Measurements from ENCODE around the gene TXNRD1.
"Not testable (repeated sequence)": the region's sequence is repeated elsewhere in the genome, so short reads cannot be mapped to it uniquely, and the experiment has no call there.

TXNRD1 gene

DNA sequence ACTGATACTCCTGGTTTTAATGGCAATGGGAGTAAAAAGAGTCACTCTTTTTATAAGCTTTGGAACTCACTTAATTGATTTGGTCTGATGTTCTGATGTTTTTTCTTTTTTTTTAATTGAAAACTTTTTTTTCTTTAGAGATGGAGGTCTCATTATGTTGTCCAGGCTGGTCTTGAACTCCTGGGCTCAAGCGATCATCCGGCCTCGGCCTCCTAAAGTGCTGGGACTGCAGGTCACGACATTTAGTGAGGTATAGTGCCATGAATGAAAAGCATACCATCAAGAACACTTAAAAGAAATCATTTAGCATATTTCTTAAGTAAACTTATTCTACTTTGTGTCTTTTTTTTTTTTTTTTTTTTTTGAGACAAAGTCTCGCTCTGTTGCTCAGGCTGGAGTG is 75.3 kb downstream of the TXNRD1 start:
- no peak for DNase-seq
- in situ Hi-C loops (cut with MboI; ENCODE audit: low pct_unique_long_range_greater_than_20kb, low sequenced_read_pairs): no loop called here

- in situ Hi-C loops (cut with MboI; ENCODE audit: low pct_unique_long_range_greater_than_20kb, low sequenced_read_pairs): no loop called here
- no peak for DNase-seq
Measured at GRCh38 chr12:104291867-104292524, 76.4 kb downstream of the TXNRD1 start.

DNA sequence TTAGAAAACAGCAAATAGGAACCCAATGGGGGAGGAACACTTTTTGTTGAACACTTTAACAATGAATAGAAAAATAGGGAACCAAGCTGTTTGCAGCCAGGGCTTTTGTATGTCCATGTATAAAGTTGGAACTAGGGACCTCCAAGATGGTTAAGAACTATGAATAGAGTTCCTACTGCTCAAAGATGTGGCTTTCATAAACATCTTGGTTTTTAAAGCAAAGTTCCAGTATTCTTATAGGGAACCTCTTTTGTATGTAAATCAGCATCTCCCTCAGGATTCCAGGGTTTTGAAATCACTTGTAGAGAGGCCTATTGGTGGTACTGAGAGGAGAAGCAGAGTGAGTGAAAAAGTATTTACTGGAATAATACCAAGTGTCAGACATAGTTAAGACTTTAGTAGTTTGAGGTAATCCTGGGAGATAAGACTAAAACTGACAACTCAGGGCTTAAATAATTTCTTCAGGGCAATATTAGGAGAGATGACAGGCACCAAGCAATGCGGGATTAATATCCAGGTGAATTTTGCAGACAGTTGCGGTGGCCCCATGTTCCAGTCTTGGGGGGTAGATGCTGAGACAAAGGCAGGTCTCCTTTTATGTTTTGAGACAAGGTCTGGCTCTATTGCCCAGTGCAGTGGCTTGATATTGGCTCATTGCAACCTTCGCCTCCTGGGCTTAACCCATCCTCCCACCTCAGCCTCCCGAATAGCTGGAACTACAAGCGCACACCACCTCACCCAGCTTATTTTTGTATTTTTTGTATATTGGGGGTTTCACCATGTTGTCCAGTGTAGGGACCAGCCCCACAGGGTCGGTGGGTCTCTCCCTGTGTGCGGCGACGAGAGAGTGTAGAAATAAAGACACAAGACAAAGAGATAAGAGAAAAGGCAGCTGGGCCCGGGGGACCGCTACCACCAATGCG is 77.6 kb downstream of the TXNRD1 start:
- no peak for DNase-seq
- in situ Hi-C loops (cut with MboI; ENCODE audit: low pct_unique_long_range_greater_than_20kb, low sequenced_read_pairs): no loop called here

DNA sequence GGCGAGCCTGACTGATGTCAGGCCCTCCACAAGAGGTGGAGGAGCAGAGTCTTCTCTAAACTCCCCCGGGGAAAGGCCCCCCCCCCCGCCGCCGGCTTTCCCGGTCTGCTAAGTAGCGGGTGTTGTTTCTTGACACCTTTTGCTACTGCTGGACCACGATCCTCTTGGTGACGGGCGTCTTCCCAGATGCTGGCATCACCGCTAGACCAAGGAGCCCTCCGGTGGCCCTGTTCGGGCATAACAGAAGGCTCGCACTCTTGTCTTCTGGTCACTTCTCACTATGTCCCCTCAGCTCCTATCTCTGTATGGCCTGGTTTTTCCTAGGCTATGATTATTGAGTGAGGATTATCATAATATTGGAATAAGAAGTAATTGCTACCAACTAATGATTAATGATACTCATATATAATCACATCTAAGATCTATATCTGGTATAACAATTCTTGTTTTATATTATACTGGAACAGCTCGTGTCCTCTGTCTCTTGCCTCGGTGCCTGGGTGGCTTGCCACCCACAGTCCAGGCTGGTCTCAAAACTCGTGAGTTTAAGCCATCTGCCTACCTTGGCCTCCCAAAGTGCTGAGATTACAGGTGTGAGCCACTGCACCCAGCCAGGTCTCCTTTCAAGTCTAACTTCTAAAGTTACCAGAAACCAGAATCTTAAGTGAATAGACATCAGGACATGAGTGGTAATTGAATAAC is 78.7 kb downstream of the TXNRD1 start:
- in situ Hi-C loops (cut with MboI; ENCODE audit: low pct_unique_long_range_greater_than_20kb, low sequenced_read_pairs): not testable (repeated sequence)
- peak; percentile 26 for DNase-seq

DNA sequence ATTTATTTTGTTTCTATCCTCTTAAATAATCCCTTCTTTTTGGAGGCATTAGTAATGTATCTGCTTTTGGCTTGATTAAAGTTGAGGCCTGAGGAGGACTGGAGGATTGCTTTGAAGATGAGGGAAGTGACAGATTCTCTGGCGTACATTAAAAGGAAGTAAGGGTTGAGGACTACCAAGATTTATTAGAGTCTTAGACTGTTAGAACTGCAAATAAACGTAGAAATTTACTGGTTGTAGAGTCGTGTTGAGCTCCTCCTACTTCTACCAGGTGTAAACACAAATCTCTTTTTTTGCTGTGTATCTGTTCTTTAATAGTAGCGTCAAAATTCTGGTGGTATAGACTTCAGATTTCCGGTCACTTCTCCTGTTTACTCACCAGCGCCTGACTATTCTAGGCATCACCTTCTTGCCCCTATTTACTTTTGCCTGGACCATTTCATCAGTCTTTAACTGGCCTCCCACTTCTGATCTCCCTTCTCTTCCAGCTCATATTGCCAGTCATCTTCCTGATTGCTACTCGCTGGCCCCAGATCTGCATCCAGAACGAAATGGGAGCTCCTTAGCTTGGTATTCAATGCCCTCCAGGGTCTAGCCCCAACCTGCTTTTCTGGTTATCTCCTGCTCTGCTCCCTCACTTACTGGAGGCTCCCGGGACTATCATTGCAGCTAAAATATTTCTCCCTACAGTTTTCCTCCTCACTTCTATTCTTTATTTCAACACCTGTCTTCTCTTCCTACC is 79.5 kb downstream of the TXNRD1 start:
- DNase-seq: no peak
- in situ Hi-C loops (cut with MboI; ENCODE audit: low pct_unique_long_range_greater_than_20kb, low sequenced_read_pairs): no loop called here

GRCh38 chr12:104295954-104296353 is 80.4 kb downstream of the TXNRD1 start:
- in situ Hi-C loops (cut with MboI; ENCODE audit: low pct_unique_long_range_greater_than_20kb, low sequenced_read_pairs): no loop called here
- DNase-seq: no peak

DNA sequence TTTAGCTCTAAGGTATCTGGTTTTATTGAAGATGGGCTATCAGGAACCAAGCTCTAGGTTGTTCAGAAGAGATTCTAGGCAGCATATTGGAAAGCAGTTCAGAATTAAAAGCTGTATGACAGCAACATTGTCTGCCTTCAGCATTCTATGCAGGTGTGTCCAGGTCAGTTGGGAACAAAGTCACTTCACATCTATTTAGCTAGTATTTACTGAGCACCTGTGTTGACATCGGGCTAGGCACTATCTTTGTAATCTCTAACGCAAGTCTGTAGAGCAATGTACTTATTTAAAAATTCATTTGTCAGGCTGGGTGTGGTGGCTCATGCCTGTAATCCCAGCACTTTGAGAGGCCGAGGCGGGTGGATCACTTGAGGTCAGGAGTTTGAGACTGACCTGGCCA is 81.1 kb downstream of the TXNRD1 start:
- no peak for DNase-seq
- in situ Hi-C loops (cut with MboI; ENCODE audit: low pct_unique_long_range_greater_than_20kb, low sequenced_read_pairs): no loop called here

GRCh38 chr12:104297477-104298113 is 82.0 kb downstream of the TXNRD1 start:
- DNase-seq: no peak
- in situ Hi-C loops (cut with MboI; ENCODE audit: low pct_unique_long_range_greater_than_20kb, low sequenced_read_pairs): no loop called here

- in situ Hi-C loops (cut with MboI; ENCODE audit: low pct_unique_long_range_greater_than_20kb, low sequenced_read_pairs): no loop called here
- no peak for DNase-seq
Measured at GRCh38 chr12:104299842-104300481, 84.4 kb downstream of the TXNRD1 start.

- DNase-seq: no peak
- in situ Hi-C loops (cut with MboI; ENCODE audit: low pct_unique_long_range_greater_than_20kb, low sequenced_read_pairs): no loop called here
Measured at GRCh38 chr12:104303538-104304151, 88.1 kb downstream of the TXNRD1 start, which contains the start of gene EID3. TSS of gene EID3 (plus strand) at chr12:104303739. CDS start at chr12:104303935, 196 bp downstream.

DNA sequence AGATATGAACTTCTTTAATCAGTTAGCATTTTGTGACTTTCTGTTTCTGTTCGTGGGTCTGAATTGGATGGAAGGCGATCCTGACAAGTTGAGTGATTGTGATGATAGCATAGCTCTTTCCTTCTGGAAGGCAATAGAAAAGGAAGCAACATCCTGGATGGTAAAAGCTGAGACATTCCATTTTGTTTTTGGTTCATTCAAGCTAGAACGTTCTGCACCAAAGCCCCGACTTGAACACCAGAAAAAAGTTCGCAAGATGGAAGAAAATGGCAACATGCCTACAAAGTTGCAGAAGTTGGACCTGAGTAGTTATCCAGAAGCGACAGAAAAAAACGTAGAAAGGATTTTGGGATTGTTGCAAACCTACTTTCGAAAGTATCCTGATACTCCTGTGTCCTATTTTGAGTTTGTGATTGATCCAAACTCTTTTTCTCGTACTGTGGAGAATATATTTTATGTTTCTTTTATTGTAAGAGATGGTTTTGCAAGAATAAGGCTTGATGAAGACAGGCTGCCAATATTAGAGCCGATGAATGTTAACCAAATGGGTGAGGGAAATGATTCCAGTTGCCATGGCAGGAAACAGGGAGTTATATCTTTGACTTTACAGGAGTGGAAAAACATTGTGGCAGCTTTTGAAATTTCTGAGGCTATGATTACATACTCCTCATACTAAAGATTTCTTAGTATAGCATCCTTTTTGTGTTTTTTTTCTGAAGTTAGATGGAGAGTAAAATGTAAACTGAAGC is 88.9 kb downstream of the TXNRD1 start:
- in situ Hi-C loops (cut with MboI; ENCODE audit: low pct_unique_long_range_greater_than_20kb, low sequenced_read_pairs): no loop called here
- DNase-seq: no peak

DNA sequence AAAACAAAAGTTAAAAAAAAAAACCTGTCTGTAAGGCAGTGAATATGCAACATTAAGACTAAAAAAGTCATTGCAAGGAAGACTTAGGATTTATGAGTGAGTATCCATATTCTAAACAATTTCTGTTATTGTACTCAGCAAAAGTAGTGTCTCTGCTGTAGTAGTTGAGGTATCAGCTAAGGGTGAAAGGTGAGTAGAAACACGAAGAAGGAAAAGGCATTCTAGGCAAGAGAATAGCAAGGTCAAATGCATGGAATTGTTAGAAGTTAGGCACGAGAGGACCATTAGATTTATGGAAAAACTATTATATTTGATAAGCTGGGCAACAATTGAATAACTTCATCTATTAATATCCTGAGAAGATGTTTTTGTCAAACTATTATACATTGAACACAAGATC is 89.8 kb downstream of the TXNRD1 start:
- DNase-seq: no peak
- in situ Hi-C loops (cut with MboI; ENCODE audit: low pct_unique_long_range_greater_than_20kb, low sequenced_read_pairs): no loop called here

DNA sequence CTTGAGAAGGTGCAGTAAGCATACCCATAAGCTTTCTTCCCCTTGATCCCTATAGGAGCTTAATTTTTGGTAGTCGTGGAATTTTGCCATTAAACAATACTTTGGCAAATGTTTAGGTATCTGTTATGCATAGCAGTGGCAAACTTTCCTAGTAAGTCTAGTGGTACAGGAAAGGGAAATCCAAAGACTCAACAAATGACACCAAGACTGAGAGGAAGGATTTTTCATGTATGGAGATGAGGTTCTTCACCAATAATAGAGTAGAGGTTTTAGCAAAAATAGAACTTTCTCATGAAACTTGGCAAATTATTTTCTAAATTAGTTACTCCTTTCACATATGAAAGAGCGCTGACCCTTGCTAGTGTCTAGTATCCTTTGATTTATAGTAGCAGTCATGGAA is 90.8 kb downstream of the TXNRD1 start:
- in situ Hi-C loops (cut with MboI; ENCODE audit: low pct_unique_long_range_greater_than_20kb, low sequenced_read_pairs): no loop called here
- DNase-seq: no peak

DNA sequence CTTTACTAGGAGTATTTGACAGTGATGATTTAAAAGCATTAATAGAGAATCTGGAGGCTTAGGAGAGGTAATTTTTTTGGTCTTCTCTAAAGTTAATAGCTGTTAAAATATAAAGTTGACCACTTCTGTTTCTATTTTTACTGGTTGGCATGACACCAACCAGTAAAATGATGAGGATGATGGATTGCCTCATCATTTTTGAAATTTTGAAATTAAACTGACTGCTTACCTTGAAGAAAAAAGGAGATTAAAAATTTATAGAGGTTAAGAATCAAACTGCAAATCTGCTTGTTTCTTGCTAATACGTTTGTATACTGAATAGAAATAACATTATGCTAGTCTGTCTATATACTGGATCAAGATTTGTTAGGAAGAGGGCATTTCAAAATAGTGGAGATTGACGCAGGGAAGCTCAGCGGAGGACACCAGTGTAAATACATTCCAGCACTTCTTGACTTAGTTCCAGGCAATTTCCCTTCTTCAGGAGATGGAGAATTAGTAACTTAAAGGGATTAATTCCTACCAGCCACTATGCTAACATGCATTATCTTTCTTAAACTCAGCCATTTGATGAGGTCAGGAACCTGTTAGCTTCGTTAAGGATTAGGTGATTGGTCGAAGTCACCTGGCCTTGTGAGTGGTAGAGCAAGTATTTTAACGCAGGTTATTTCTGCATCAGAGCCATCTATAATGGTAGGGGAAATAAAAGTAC is 91.5 kb downstream of the TXNRD1 start:
- DNase-seq: no peak
- in situ Hi-C loops (cut with MboI; ENCODE audit: low pct_unique_long_range_greater_than_20kb, low sequenced_read_pairs): no loop called here

GRCh38 chr12:104307655-104308000 is 92.0 kb downstream of the TXNRD1 start:
- no peak for DNase-seq
- in situ Hi-C loops (cut with MboI; ENCODE audit: low pct_unique_long_range_greater_than_20kb, low sequenced_read_pairs): no loop called here

DNA sequence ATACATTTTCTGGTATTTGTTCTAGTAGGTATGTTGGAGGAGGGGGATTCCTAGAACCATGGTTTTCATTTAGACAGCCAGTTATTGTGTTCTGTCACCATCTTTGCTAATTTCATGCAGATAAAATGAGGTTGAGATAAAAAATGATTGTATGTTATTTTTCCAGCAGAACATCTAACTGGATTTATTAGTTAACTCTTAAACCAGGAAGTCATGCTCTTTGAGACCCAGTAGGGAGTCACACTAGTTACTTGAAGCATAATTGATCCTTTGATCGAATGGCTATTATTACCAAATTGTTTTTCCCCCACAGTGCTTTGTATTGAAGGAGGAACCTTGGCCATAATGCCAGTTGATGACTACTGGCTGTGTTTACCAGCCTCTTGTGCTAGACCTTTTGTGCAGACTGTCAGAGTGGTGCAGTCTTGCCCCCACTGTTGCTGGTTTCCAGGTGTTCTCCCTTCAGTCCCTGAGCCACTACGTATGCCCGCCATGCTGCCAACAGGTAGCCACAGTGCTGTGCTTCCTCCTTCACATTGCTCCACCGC is 93.9 kb downstream of the TXNRD1 start:
- in situ Hi-C loops (cut with MboI; ENCODE audit: low pct_unique_long_range_greater_than_20kb, low sequenced_read_pairs): no loop called here

More for the DNA sequence above, 93.9 kb downstream of the TXNRD1 start:
- no peak for DNase-seq

Measured in KBM-7 (cell line).